HepG2 (cell line): ENCODE data around the gene DNALI1. TPM values are rescaled to one million over a fixed set of nuclear protein-coding genes. Genes with fewer than 3 reads are reported as not detected.

Experiments
- BRF2 ChIP-seq: sonication (generic); formaldehyde crosslinking; IDR thresholded peaks from 2 replicates; pipeline ENCODE4 v1.8.1; 2022; ENCODE audit warnings: mild to moderate bottlenecking, missing genetic modification reagents
- GMEB1 ChIP-seq: sonication (generic); formaldehyde crosslinking; IDR thresholded peaks from 2 replicates; pipeline ENCODE4 v1.5.1; 2020; ENCODE audit warnings: missing genetic modification reagents, mild to moderate bottlenecking, borderline replicate concordance
- MED1 ChIP-seq: sonication (generic); formaldehyde crosslinking; IDR thresholded peaks from 2 replicates; pipeline ENCODE4 v1.4.0; 2020; ENCODE audit warnings: missing genetic modification reagents
- MXI1 ChIP-seq: IDR thresholded peaks from 3 replicates; pipeline ENCODE4 v1.6.1; 2012; ENCODE audit warnings: low read depth, low read length, inconsistent platforms, borderline replicate concordance
- NCOA1 ChIP-seq: sonication (generic); formaldehyde crosslinking; IDR thresholded peaks from 2 replicates; pipeline ENCODE4 v1.9.0; 2021; ENCODE audit warnings: missing genetic modification reagents
- PRPF4 ChIP-seq: fragments of 200-400 bp; formaldehyde crosslinking; IDR thresholded peaks from 2 replicates; pipeline ENCODE4 v1.6.1; 2016; ENCODE audit warnings: low read length, low read depth; ENCODE audit not compliant: poor library complexity, severe bottlenecking
- SKI ChIP-seq: fragments of 450-650 bp; IDR thresholded peaks from one replicate; pipeline ENCODE4 v1.6.1; 2018; ENCODE audit warnings: mild to moderate bottlenecking; ENCODE audit not compliant: partially characterized antibody
- SMAD1 ChIP-seq: sonication (generic); formaldehyde crosslinking; IDR thresholded peaks from 2 replicates; pipeline ENCODE4 v1.4.0; 2020; ENCODE audit warnings: missing genetic modification reagents, low read depth, mild to moderate bottlenecking, borderline replicate concordance
- SRSF9 ChIP-seq: fragments of 200-400 bp; formaldehyde crosslinking; IDR thresholded peaks from 2 replicates; pipeline ENCODE4 v1.6.1; 2018; ENCODE audit warnings: borderline replicate concordance, mild to moderate bottlenecking, low read depth, low read length; ENCODE audit not compliant: insufficient read depth, poor library complexity, severe bottlenecking
- ZBTB39 ChIP-seq: sonication (generic); formaldehyde crosslinking; IDR thresholded peaks from 2 replicates; pipeline ENCODE4 v1.5.0; 2020; ENCODE audit warnings: missing genetic modification reagents
- ZFP36L1 ChIP-seq: sonication (generic); formaldehyde crosslinking; IDR thresholded peaks from 2 replicates; pipeline ENCODE4 v1.8.0; 2022; ENCODE audit warnings: mild to moderate bottlenecking, missing genetic modification reagents, moderate library complexity
- ZNF205 ChIP-seq: IDR thresholded peaks from 2 replicates; pipeline ENCODE4 v1.6.1; 2018; ENCODE audit warnings: missing biosample characterization, missing genetic modification reagents
- ZNF260 ChIP-seq: sonication (generic); formaldehyde crosslinking; IDR thresholded peaks from 2 replicates; pipeline ENCODE4 v1.4.0; 2020; ENCODE audit warnings: missing genetic modification reagents, low read depth, mild to moderate bottlenecking, borderline replicate concordance
- ZNF546 ChIP-seq: sonication (generic); formaldehyde crosslinking; conservative IDR thresholded peaks from 2 replicates; pipeline ENCODE4 v1.8.1; 2023; ENCODE audit warnings: mild to moderate bottlenecking, missing genetic modification reagents
- ZNF646 ChIP-seq: sonication (generic); formaldehyde crosslinking; IDR thresholded peaks from 2 replicates; pipeline ENCODE4 v1.9.0; 2021; ENCODE audit warnings: mild to moderate bottlenecking, missing genetic modification reagents
- polyA plus RNA-seq, 8 experiments: library from polyadenylated mRNA; depleted of rRNA in 3 of 8; stranded (reverse) in 7 of 8; unstranded in 1 of 8; fragments of >200 nt; fragmentation: Illumina TruSeq in 4 of 8; extraction: Trizol in 4 of 8; gene quantifications; 2 replicates each; pipeline versions ENCODE4 v1.2.1 to v1.2.3, GENCODE V29; 2011 to 2016; ENCODE audit warnings: low read depth in 4 of 8, missing spikeins in 1 of 8, mixed read lengths in 1 of 8; ENCODE audit not compliant: insufficient read depth in 1 of 8
- total RNA-seq, 5 experiments: library from RNA; depleted of rRNA; stranded (reverse); fragments of >200 nt; fragmentation: Illumina TruSeq; extraction: Trizol; gene quantifications; 2 replicates each; pipeline ENCODE4 v1.2.3, GENCODE V29; 2016; ENCODE audit warnings: low read depth in 1 of 5

DNALI1 gene
- total and polyA plus RNA-seq, 2 of the 13 experiments (the other 11 are each of a cell fraction or from before 2014, with no cell fraction given): 0.42 to 0.70 TPM

GRCh38 chr1:37514350-37515184 lies 42.2 kb upstream of the DNALI1 start, which contains the start of gene MEAF6 (continued):
- TF ChIP-seq PRPF4: no peak
- no peak for TF ChIP-seq SRSF9
- TF ChIP-seq ZNF646 (CRISPR knock-in tag): 0 out of 2 replicates have a peak, but pooled peaks have one; percentile 21
- TF ChIP-seq ZBTB39 (CRISPR knock-in tag): no peak
- peak; percentile 59 for TF ChIP-seq GMEB1 (CRISPR knock-in tag)
- peak; percentile 84; the same call in 1 of the 2 replicates for TF ChIP-seq ZNF546 (CRISPR knock-in tag)
- peak; percentile 85; the same call in 1 of the 2 replicates for TF ChIP-seq ZFP36L1 (CRISPR knock-in tag)
- TF ChIP-seq SKI: peak; percentile 42
- peak; percentile 81; the same call in 1 of the 3 replicates for TF ChIP-seq MXI1
- peak; percentile 86 for TF ChIP-seq MED1 (CRISPR knock-in tag)
- no peak for TF ChIP-seq NCOA1 (CRISPR knock-in tag)
- 0 out of 2 replicates have a peak, but pooled peaks have one; percentile 54 for TF ChIP-seq BRF2 (CRISPR knock-in tag)
- TF ChIP-seq ZNF260 (CRISPR knock-in tag): no peak
- TF ChIP-seq ZNF205 (CRISPR knock-in tag): no peak
- 0 out of 2 replicates have a peak, but pooled peaks have one; percentile 77 for TF ChIP-seq SMAD1
